Activated CD8-positive, alpha-beta T cell treated with anti-CD3 and anti-CD28 coated beads for 36 hours (primary cell): ENCODE results near the gene DOCK4. TPM values are rescaled to one million over a fixed set of nuclear protein-coding genes. Genes with fewer than 3 reads are reported as not detected.

Experiments
- ATAC-seq: fragments of 200-7000 bp; cut with Tn5 transposase; one replicate; pipeline ENCODE4 v1.10.0; 2021; ENCODE audit warnings: mild to moderate bottlenecking, moderate library complexity
- CTCF ChIA-PET: fragments of 350-600 bp; sonication (Branson Sonifier 250); formaldehyde crosslinking; loops from one replicate; lab custom pipeline; 2021; ENCODE audit warnings: antibody characterized with exemption; lab: Charles Lee
- POLR2A ChIA-PET: fragments of 350-600 bp; sonication (Branson Sonifier 250); formaldehyde crosslinking; loops from one replicate; lab custom pipeline; 2021; ENCODE audit warnings: antibody characterized with exemption; lab: Charles Lee
- DNase-seq: peaks from one replicate; pipeline ENCODE4 v3.0.0-alpha.2; 2020
- H3K27ac Mint-ChIP-seq: one replicate; pipeline ENCODE4 v1.8.0; 2021; ENCODE audit warnings: mild to moderate bottlenecking, mixed read lengths
- H3K27me3 Mint-ChIP-seq: one replicate; pipeline ENCODE4 v1.8.0; 2021; ENCODE audit warnings: mixed read lengths
- H3K36me3 Mint-ChIP-seq: one replicate; pipeline ENCODE4 v1.8.0; 2021; ENCODE audit warnings: low read depth, mixed read lengths
- H3K4me1 Mint-ChIP-seq: one replicate; pipeline ENCODE4 v1.8.0; 2021; ENCODE audit warnings: low read depth, mixed read lengths
- H3K4me3 Mint-ChIP-seq: one replicate; pipeline ENCODE4 v1.8.0; 2021; ENCODE audit warnings: mild to moderate bottlenecking, moderate library complexity, mixed read lengths
- H3K9me3 Mint-ChIP-seq: one replicate; pipeline ENCODE4 v1.8.0; 2021; ENCODE audit warnings: mixed read lengths
- CTCF ChIP-seq: fragments of 200-600 bp; IDR thresholded peaks from one replicate; pipeline ENCODE4 v1.8.0; 2022; ENCODE audit warnings: antibody characterized with exemption, mild to moderate bottlenecking
- intact Hi-C: fragments of 100-400 bp; cut with micrococcal nuclease; formaldehyde crosslinking; loops from one replicate; pipeline ENCODE4 v1.10.0; 2022
- total RNA-seq, 2 experiments: library from RNA; stranded (reverse); gene quantifications; one replicate each; pipeline ENCODE4 v1.2.3, GENCODE V29; 2021

The DOCK4 gene
- total RNA-seq, 2 experiments from 2014 or later = 0.31 to 0.32 TPM

GRCh38 chr7:112118581-112119566, 87.3 kb downstream of the DOCK4 start:
- H3K4me3 Mint-ChIP-seq = no peak overlapping the region
- H3K36me3 Mint-ChIP-seq = no peaks in the 10 kb centered on the region
- no peaks in the 10 kb centered on the region for H3K9me3 Mint-ChIP-seq
- H3K27ac Mint-ChIP-seq = no peak overlapping the region
- no peaks in the 10 kb centered on the region for H3K4me1 Mint-ChIP-seq
- no peaks in the 10 kb centered on the region for H3K27me3 Mint-ChIP-seq
- DNase-seq = no peak
- intact Hi-C loops = no loop called here
- ChIA-PET POLR2A (no interaction called here), CTCF (no interaction called here)
- TF ChIP-seq CTCF = no peak
- ATAC-seq = no peak

- intact Hi-C loops = no loop called here
- H3K4me1 Mint-ChIP-seq = no peaks in the 10 kb centered on the region
- no peak overlapping the region for H3K4me3 Mint-ChIP-seq
- ATAC-seq (no peak), DNase-seq (no peak)
- no peaks in the 10 kb centered on the region for H3K27me3 Mint-ChIP-seq
- ChIA-PET POLR2A (no interaction called here), CTCF (no interaction called here)
- H3K27ac Mint-ChIP-seq = no peak overlapping the region
- H3K36me3 Mint-ChIP-seq = no peaks in the 10 kb centered on the region
- no peaks in the 10 kb centered on the region for H3K9me3 Mint-ChIP-seq
- no peak for TF ChIP-seq CTCF
Measured at GRCh38 chr7:112116894-112117293, 89.3 kb downstream of the DOCK4 start.

GRCh38 chr7:112116358-112116757, 89.8 kb downstream of the DOCK4 start:
- intact Hi-C loops = no loop called here
- TF ChIP-seq CTCF = no peak
- Mint-ChIP-seq H3K27ac (no peak overlapping the region), H3K9me3 (no peaks in the 10 kb centered on the region), H3K4me3 (no peak overlapping the region), H3K4me1 (no peaks in the 10 kb centered on the region), H3K36me3 (no peaks in the 10 kb centered on the region), H3K27me3 (no peaks in the 10 kb centered on the region)
- ChIA-PET CTCF (no interaction called here), POLR2A (no interaction called here)
- DNase-seq = no peak
- ATAC-seq = no peak

- no peak for TF ChIP-seq CTCF
- POLR2A ChIA-PET = no interaction called here
- no peaks in the 10 kb centered on the region for H3K9me3 Mint-ChIP-seq
- CTCF ChIA-PET = no interaction called here
- no peaks in the 10 kb centered on the region for H3K36me3 Mint-ChIP-seq
- H3K27ac Mint-ChIP-seq = no peak overlapping the region
- no peaks in the 10 kb centered on the region for H3K4me1 Mint-ChIP-seq
- intact Hi-C loops = no loop called here
- no peak for DNase-seq
- no peak overlapping the region for H3K4me3 Mint-ChIP-seq
- no peak for ATAC-seq
- no peaks in the 10 kb centered on the region for H3K27me3 Mint-ChIP-seq
Measured at GRCh38 chr7:112115880-112116279, 90.3 kb downstream of the DOCK4 start.

- no peak overlapping the region for H3K27ac Mint-ChIP-seq
- TF ChIP-seq CTCF = no peak
- H3K9me3 Mint-ChIP-seq = no peaks in the 10 kb centered on the region
- no peaks in the 10 kb centered on the region for H3K27me3 Mint-ChIP-seq
- no peak for ATAC-seq
- no peaks in the 10 kb centered on the region for H3K4me1 Mint-ChIP-seq
- intact Hi-C loops = no loop called here
- no peak overlapping the region for H3K4me3 Mint-ChIP-seq
- POLR2A ChIA-PET = no interaction called here
- no peaks in the 10 kb centered on the region for H3K36me3 Mint-ChIP-seq
- DNase-seq = no peak
- CTCF ChIA-PET = no interaction called here
Measured at GRCh38 chr7:112113913-112114575, 92.2 kb downstream of the DOCK4 start.
